ENCODE measurements around the gene ZFP2.

ZFP2 gene

DNA sequence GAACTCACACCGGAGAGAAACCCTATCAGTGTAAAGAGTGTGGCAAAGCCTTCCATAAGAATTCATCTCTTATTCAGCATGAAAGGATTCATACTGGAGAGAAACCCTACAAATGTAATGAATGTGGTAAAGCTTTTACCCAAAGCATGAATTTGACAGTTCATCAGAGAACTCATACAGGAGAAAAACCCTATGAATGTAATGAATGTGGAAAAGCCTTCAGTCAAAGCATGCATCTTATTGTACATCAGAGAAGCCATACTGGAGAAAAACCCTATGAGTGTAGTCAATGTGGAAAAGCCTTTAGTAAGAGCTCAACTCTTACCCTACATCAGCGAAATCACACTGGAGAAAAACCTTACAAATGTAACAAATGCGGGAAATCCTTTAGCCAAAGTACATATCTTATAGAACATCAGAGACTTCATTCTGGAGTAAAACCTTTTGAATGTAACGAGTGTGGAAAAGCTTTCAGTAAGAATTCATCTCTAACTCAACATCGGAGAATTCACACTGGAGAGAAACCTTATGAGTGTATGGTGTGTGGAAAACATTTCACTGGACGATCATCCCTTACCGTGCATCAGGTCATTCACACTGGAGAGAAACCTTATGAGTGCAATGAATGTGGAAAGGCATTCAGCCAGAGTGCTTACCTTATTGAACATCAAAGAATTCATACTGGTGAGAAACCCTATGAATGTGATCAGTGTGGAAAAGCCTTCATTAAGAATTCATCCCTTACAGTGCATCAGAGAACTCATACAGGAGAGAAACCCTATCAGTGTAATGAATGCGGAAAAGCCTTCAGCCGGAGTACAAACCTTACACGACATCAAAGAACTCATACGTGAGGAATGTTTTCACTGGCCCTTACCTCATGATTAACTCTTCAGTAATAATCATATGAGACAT, 36.4 kb downstream of the ZFP2 start:
- TF ChIP-seq, protein P1, sequence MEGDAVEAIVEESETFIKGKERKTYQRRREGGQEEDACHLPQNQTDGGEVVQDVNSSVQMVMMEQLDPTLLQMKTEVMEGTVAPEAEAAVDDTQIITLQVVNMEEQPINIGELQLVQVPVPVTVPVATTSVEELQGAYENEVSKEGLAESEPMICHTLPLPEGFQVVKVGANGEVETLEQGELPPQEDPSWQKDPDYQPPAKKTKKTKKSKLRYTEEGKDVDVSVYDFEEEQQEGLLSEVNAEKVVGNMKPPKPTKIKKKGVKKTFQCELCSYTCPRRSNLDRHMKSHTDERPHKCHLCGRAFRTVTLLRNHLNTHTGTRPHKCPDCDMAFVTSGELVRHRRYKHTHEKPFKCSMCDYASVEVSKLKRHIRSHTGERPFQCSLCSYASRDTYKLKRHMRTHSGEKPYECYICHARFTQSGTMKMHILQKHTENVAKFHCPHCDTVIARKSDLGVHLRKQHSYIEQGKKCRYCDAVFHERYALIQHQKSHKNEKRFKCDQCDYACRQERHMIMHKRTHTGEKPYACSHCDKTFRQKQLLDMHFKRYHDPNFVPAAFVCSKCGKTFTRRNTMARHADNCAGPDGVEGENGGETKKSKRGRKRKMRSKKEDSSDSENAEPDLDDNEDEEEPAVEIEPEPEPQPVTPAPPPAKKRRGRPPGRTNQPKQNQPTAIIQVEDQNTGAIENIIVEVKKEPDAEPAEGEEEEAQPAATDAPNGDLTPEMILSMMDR (IDR thresholded peaks at IDR 0.05; ENCODE audit: low read depth, low read length): no peak
- no peak for DNase-seq (ENCODE audit: extremely low read depth, low read depth)

DNA sequence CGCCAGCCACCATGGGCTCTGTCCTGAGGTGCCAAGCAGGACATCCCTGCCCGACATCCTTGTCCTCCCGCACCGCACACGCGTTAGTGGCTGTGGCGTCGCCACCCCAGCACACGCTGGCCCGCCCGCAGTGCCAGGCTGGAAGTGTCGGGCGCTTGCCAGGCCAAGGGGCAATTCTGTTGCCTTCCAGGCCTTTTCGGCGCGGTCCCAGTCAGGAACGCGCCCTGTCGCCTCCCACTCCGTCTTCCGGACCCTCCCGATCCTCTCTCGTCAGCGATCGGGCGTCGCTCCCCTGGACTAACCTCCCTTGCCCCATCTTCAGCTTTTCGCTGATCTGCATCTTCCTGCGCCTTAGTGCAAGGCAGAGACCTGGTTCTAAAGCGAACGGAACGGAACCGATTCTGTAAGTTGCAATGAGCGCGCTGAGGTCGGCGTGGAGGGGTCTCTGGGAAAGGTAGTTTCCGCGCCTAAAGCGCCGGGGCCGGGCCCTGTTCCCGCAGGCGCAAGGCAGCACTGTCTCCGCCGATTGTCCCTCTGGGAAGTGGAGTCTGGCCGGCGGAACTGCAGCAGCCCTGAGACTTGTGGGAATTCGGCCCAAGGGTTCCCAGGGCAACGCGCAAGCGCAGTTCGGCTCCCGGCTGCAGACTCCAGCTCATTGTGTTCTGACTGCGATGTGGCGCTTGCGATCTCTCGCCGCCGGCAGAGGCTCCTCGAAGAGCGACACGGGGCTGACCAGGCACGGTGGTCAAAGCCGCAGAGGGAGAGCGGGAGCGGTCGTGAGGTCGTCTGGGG, 45.1 kb downstream of the ZFP2 start, which contains the start of gene ZNF454:
Gene ZNF454, plus strand, starts transcription at position 630 of the 792 bp plus-strand sequence. CDS start 1,594 bp downstream, outside the sequence.
- DNase-seq (ENCODE audit: extremely low read depth, low read depth): peak; percentile 69
- TF ChIP-seq, protein P1 (IDR thresholded peaks at IDR 0.05; ENCODE audit: low read depth, low read length): no peak

DNA sequence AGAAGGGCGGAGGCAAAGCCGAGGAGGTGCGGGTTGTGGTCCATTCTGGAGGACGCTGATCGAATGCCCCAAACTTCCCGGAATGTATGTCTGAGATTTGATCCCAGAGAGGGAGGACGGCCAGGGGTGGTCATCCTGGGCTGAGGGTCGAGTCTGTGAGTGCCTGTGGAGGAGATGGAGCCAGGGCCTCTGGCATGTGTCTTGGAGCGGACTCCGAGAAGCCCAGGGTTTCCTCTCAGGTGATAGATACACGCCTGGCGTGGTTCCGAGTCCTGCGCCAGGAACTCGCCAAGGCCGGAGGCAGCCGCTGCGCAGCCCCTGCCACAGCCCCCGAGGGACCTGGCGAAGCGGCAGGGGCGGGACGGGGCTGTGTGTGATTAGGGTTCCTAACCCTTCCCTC, 45.6 kb downstream of the ZFP2 start:
- TF ChIP-seq, protein P1 (IDR thresholded peaks at IDR 0.05; ENCODE audit: low read depth, low read length): no peak
- DNase-seq (ENCODE audit: extremely low read depth, low read depth): no peak

DNA sequence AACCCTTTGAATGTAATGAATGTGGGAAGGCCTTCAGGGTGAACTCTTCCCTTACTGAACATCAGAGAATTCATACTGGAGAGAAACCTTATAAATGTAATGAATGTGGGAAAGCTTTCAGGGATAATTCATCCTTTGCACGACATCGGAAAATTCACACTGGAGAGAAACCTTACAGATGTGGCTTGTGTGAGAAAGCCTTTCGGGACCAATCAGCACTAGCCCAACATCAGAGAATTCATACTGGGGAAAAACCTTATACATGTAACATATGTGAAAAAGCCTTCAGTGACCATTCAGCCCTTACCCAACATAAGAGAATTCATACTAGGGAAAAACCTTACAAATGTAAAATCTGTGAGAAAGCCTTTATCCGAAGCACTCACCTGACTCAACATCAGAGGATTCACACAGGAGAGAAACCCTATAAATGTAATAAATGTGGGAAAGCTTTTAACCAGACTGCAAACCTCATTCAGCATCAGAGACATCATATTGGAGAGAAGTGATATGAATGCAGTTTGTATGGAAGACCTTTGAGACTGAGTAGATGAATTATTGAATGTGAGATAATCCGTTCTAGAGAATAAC, 69.8 kb downstream of the ZFP2 start:
- DNase-seq (ENCODE audit: extremely low read depth, low read depth): no peak
- TF ChIP-seq, protein P1 (IDR thresholded peaks at IDR 0.05; ENCODE audit: low read depth, low read length): no peak

DNA sequence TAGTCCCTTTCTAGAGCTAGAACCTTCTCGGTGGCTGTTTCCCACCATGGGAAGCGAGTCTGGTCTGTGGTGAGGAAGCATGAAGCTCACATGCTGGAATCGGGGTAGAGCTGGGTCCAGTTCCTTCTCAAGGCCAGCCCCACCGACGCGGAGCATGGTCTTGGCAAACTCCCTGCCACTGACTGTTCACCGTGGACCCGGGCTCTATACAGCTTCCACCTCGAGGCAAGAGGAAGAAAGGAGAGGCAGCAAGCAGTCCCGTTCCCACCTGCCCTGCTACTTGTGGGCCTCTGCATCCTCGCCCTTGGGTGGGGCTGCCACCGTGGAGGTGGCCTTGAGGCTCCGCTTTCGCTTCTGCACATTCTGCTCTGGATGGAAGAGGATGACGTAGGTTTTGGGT, 85.7 kb downstream of the ZFP2 start:
- TF ChIP-seq, protein P1 (IDR thresholded peaks at IDR 0.05; ENCODE audit: low read depth, low read length): no peak
- DNase-seq (ENCODE audit: extremely low read depth, low read depth): no peak

Data from AG09319 (cell line).